ENCODE results near the gene SYT14.

SYT14 gene

DNA sequence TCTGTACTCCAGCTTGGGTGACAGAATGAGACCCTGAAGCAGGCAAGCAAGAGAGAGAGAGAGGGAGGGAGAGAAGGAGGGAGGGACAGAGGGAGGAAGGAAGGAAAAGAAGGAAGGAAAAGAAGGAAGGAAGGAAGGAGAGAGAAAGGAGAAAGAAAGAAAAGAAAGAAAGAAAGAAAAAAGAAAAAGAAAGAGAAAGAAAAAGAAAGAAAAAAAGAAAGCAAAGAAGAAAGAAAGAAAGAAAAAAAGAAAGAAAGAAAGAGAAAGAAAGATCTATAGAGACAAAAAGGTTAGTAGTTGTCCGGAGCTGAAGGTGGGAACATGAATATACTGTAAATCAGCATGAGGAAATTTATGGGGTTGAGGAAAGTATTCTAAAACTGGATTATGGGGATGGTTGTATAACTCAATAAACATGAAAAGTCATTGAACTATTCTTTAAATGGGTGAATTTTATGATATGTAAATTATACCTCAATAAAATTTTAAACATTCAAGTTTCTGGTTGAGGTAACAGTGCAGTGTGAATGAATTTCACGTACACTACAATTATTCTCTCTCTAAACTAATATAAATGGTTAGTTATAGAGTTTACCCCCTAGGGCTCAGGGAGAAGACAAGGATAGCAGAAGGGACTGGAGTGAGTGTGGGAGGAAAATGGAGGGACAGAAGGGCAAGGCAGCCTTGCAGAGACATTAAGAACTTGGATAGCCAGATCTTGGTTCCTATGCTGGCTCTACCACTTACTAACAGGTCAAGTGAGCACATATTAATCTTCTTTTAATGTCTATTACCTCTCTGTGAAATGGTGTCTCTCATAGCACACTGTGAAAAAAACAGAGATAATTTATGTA lies 269.8 kb downstream of the SYT14 start:
- no peak for DNase-seq (ENCODE audit: low spot score)

- DNase-seq (ENCODE audit: low spot score) = no peak
These were observed 275.3 kb downstream of the SYT14 start for GRCh38 chr1:210213335-210213734.

DNA sequence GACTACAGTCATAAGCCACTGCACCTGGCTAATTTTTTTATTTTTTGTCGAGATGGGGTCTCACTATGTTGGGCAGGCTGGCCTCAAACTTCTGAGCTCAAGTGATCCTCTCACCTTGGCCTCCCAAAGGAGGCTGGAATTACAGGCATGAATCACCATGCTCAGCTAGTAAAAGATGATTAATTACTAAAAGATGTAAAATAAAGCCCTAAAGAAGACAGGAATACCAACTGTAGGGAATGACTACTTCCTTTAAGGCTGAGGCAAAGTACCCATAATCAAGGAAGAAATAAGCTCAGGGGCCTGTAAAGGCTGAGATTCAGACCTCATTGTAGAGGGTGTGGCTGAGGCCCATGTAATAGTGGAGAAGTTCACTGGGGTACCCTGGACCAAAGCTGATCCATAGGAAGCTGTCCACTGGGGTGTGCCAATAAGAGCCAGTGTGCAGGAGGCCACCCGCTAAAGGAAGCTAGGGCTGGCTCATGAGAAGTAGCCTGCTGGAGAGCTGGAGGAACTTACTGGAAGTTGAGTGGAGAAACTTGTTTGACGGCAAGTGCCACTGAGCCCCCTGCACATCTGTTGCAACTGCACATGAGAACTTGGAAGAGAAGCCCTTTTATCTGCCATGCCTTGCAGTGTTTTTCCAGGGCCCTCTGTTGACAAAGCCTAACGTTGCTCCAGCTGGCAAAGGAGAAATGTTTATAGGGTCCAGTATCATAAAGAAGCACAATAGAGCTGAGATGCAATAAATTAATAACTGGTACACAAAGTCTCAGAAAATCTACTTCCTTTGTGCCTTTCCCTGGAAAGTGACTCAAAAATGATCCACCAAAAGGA lies 276.8 kb downstream of the SYT14 start:
- peak; percentile 4 for DNase-seq (ENCODE audit: low spot score)

- no peak for DNase-seq (ENCODE audit: low spot score)
These were observed 279.5 kb downstream of the SYT14 start for GRCh38 chr1:210217482-210217881.

- no peak for DNase-seq (ENCODE audit: low spot score)
These were observed 280.0 kb downstream of the SYT14 start for GRCh38 chr1:210218047-210218446.
